GM12875 (cell line): Measurements from ENCODE around the gene CNTN5.

Experiments
- H3K4me3 ChIP-seq: one replicate; pipeline ENCODE4 v1.5.1; 2011; ENCODE audit warnings: low read depth, low read length, control low read depth
- TF ChIP-seq, protein P1 (sequence below): IDR thresholded peaks from 2 replicates; pipeline ENCODE4 v1.5.1; 2011; ENCODE audit warnings: low read depth, mild to moderate bottlenecking, control low read depth, inconsistent platforms, low read length, moderate library complexity, borderline replicate concordance; ENCODE audit not compliant: insufficient read depth

CNTN5 gene

DNA sequence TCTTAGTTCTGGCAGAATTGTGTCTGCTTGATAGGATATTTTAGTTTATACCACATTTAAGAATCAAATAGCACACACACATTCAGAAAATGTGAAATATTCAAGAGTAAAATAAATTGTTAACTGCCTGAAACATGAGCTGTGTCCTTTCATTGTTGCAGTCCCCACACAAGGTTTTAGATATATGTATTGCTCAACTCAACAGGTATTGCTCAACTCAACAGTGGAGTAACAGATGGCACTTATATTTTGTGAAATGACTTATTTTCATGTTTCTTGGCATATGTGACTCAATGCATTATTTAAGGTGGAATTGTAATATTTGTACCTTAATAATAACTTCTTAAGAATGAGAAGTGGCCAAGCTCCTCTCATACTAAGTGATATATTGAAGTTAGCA is 760.3 kb downstream of the CNTN5 start:
- TF ChIP-seq, protein P1, sequence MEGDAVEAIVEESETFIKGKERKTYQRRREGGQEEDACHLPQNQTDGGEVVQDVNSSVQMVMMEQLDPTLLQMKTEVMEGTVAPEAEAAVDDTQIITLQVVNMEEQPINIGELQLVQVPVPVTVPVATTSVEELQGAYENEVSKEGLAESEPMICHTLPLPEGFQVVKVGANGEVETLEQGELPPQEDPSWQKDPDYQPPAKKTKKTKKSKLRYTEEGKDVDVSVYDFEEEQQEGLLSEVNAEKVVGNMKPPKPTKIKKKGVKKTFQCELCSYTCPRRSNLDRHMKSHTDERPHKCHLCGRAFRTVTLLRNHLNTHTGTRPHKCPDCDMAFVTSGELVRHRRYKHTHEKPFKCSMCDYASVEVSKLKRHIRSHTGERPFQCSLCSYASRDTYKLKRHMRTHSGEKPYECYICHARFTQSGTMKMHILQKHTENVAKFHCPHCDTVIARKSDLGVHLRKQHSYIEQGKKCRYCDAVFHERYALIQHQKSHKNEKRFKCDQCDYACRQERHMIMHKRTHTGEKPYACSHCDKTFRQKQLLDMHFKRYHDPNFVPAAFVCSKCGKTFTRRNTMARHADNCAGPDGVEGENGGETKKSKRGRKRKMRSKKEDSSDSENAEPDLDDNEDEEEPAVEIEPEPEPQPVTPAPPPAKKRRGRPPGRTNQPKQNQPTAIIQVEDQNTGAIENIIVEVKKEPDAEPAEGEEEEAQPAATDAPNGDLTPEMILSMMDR, result no peak
- no peak overlapping the region for H3K4me3 ChIP-seq

DNA sequence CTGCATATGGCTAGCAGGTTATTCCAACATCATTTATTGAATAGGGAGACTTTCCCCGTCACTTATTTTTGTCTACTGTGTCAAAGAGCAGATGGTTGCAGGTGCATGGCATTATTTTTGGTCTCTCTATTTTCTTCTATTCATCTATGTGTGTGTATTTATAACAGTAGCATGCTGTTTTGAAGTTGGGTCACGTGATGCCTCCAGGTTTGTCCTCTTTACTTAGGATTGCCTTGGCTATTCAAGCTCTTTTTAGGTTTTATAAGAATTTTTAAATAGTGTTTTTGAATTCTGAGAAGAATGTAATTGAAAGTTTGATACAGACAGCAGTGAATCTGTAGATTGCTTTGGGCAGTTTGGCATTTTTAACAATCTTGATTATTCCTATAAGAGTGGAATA is 770.6 kb downstream of the CNTN5 start:
- no peak overlapping the region for H3K4me3 ChIP-seq
- TF ChIP-seq, protein P1, result no peak

DNA sequence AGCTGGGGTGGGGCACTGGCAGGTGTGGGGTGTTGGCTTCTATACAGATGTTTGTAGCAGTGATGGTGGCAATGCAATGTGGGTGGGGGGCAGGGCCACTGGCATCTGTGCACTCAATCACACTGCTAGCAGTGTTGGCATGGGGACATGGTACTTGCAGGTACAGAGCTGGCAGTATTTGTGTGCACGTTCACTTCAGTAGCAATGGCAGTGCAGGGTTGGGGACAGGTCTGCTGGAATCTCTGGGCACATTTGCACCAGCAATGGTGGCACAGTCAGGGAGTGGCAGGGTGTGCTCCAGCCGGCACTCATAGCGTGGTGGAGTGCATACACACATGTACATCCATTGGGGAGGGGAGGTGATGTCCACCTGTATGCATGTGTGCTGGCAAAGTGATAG is 775.2 kb downstream of the CNTN5 start:
- H3K4me3 ChIP-seq, result no peak overlapping the region
- TF ChIP-seq, protein P1, result no peak

DNA sequence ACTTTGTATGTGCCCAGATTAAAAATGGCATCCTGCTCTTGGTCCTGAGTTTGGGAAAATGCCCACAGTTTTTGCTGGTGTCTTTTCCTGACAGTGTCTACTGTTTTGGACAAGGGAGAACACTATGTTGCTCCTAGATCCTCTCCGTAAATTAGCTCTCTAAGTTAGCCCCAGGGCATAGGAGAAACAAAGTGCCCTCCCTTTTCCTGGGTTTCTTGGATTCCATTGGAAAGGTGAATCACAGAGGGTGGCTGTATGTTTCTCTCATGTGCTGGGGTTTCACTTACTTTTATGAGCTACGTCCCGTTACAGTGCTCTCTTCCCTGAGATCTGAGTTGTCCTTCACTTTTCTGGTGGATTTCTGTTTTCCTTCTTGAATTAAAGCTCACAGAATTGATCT is 782.8 kb downstream of the CNTN5 start:
- no peak overlapping the region for H3K4me3 ChIP-seq
- TF ChIP-seq, protein P1, result no peak

DNA sequence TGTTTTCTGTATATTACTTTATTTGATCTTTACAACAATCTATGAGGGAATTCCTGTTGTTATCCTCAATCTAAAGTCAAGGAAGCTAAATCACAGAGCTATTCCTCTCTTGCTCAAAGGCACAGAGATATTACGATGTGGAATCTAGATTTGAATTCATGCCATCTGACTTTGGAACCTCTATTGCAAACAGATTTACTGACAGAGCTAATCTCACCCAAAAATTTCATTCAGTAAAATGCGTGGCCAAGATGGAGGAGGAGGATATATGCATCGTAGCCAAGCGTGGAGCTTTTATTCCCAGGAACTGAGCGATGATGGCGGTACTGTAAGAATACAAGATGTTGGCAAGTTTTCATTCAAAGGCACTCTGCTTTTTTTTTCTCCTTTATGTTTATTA is 791.8 kb downstream of the CNTN5 start:
- TF ChIP-seq, protein P1, result no peak

DNA sequence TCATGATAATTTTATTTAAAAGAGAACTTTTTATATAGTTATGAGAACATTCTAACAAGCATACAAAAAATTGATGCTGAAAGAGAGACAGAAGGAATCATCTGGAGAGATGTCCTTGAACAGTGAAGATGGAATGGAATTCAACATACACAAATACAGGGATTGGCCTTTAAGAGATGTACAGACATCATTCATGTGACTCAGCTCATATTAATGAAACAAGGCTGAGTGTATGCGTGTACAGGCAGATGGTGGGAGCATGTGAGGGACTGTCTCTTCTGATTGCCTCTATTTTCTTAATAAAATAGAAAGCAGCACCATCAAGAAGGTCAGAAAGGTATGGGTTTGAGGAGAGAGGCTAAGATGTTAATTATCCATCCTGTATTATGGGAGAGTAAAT is 793.3 kb downstream of the CNTN5 start:
- TF ChIP-seq, protein P1, result no peak
- no peak overlapping the region for H3K4me3 ChIP-seq

More for the DNA sequence above, 791.8 kb downstream of the CNTN5 start:
- no peak overlapping the region for H3K4me3 ChIP-seq

DNA sequence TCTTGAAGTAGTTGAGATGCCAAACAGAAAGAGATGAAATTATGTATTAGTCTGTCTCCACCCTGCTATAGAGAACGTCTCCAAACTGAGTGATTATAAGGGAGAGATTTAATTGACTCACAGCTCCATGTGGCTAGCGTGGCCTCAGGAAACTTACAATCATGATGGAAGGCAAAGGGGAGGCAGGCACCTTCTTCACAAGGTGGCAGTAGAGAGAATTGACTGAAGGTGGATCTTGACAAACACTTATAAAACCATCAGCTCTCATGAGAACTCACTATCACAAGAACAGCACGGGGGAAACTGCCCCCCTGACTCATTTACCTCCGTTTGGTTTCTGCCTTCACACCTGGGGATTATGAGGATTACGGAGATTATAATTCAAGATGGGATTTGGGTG is 794.0 kb downstream of the CNTN5 start:
- TF ChIP-seq, protein P1, result no peak
- H3K4me3 ChIP-seq, result no peak overlapping the region
